Measurements from ENCODE around the gene PTPRD.

The PTPRD gene

GRCh38 chr9:10052916-10053315 lies 559.9 kb downstream of the PTPRD start:
- no peak for DNase-seq (ENCODE audit: low read depth, low spot score)
- CTCF ChIA-PET, result no interaction called here
- no peak overlapping the region for H3K4me3 ChIP-seq (ENCODE audit: low read depth, low read length)
- POLR2A ChIA-PET, result no interaction called here
- no peak for TF ChIP-seq CTCF (IDR thresholded peaks at IDR 0.05; ENCODE audit: insufficient read depth, low read length, missing control alignments)

- POLR2A ChIA-PET, result no interaction called here
- no peak for DNase-seq (ENCODE audit: low read depth, low spot score)
- no peak overlapping the region for H3K4me3 ChIP-seq (ENCODE audit: low read depth, low read length)
Measured at GRCh38 chr9:10052181-10052580, 560.6 kb downstream of the PTPRD start.

GRCh38 chr9:10050016-10050415 lies 562.8 kb downstream of the PTPRD start:
- ChIA-PET POLR2A (no interaction called here), CTCF (no interaction called here)
- no peak overlapping the region for H3K4me3 ChIP-seq (ENCODE audit: low read depth, low read length)
- no peak for TF ChIP-seq CTCF (IDR thresholded peaks at IDR 0.05; ENCODE audit: insufficient read depth, low read length, missing control alignments)
- no peak for DNase-seq (ENCODE audit: low read depth, low spot score)

More at GRCh38 chr9:10052181-10052580, 560.6 kb downstream of the PTPRD start:
- no peak for TF ChIP-seq CTCF (IDR thresholded peaks at IDR 0.05; ENCODE audit: insufficient read depth, low read length, missing control alignments)
- CTCF ChIA-PET, result interaction anchor here (1.7 kb wide), 1 partner anchor 8 kb away, joined by 4 read pairs; no protein-coding TSS in a partner anchor

GRCh38 chr9:10048994-10049393 lies 563.8 kb downstream of the PTPRD start:
- ChIA-PET CTCF (interaction anchor here (0.9 kb wide), 1 partner anchor 11 kb away, joined by 3 read pairs; no protein-coding TSS in a partner anchor), POLR2A (interaction anchor here (0.6 kb wide), 1 partner anchor 1258 kb away, joined by 3 read pairs; no protein-coding TSS in a partner anchor)
- no peak for DNase-seq (ENCODE audit: low read depth, low spot score)
- no peak overlapping the region for H3K4me3 ChIP-seq (ENCODE audit: low read depth, low read length)
- TF ChIP-seq CTCF (IDR thresholded peaks at IDR 0.05; ENCODE audit: insufficient read depth, low read length, missing control alignments), result no peak

GRCh38 chr9:10045598-10045997 lies 567.2 kb downstream of the PTPRD start:
- DNase-seq (ENCODE audit: low read depth, low spot score), result no peak
- no peak overlapping the region for H3K4me3 ChIP-seq (ENCODE audit: low read depth, low read length)
- TF ChIP-seq CTCF (IDR thresholded peaks at IDR 0.05; ENCODE audit: insufficient read depth, low read length, missing control alignments), result no peak
- POLR2A ChIA-PET, result no interaction called here
- CTCF ChIA-PET, result interaction anchor here (1.4 kb wide), 1 partner anchor 13 kb away, joined by 7 read pairs; no protein-coding TSS in a partner anchor

- ChIA-PET POLR2A (no interaction called here), CTCF (no interaction called here)
- no peak for TF ChIP-seq CTCF (IDR thresholded peaks at IDR 0.05; ENCODE audit: insufficient read depth, low read length, missing control alignments)
- no peak for DNase-seq (ENCODE audit: low read depth, low spot score)
- H3K4me3 ChIP-seq (ENCODE audit: low read depth, low read length), result no peak overlapping the region
Measured at GRCh38 chr9:10041726-10042229, 571.0 kb downstream of the PTPRD start.

All from AG04449 (cell line).